GM21737 (cell line): ENCODE results near the gene LRIT2.

Experiments used
- ATAC-seq: cut with Tn5 transposase; IDR thresholded peaks from one replicate; pipeline ENCODE4 v1.9.1; 2021; ENCODE audit warnings: mild to moderate bottlenecking, moderate library complexity; ENCODE audit not compliant: unreplicated experiment

Gene LRIT2, protein sequence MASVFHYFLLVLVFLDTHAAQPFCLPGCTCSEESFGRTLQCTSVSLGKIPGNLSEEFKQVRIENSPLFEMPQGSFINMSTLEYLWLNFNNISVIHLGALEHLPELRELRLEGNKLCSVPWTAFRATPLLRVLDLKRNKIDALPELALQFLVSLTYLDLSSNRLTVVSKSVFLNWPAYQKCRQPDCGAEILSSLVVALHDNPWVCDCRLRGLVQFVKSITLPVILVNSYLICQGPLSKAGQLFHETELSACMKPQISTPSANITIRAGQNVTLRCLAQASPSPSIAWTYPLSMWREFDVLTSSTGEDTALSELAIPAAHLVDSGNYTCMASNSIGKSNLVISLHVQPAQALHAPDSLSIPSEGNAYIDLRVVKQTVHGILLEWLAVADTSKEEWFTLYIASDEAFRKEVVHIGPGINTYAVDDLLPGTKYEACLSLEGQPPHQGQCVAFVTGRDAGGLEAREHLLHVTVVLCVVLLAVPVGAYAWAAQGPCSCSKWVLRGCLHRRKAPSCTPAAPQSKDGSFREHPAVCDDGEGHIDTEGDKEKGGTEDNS

DNA sequence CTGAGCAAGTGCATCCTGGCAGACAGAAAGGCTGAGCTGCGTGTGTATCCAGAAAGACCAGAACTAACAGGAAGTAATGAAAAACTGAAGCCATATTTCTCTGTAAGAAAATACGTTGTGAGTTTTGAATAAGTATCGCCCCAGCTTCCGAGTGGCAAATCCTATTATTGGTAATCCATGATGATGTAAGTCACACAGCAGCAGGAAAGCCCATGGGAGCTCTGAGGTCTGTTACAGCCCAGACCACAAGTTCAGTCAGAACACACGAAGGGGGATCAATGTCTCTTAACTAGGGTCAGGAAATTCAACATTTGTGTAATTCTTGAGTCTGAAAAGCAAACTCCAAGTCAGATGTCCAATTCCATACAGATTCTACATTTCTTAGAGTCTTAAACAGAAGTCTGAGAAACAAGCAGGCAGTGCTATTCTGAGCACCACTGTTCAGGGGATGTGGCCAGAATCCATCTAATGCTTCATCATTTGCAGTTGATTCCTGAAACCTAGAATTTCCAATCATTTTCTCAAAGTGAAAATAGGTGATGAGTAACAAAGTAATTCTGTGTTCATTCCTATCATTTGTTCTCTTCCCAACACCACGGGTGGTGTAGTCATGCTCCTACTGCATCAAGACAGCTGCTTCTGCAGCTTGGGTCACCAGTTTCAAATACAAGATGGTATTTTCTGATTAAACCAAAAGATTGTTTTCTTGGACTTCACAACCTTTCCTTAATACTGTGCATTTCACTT, at the start of gene LRIT2:
Gene LRIT2 (minus strand): TSS at position 118 of the 747 bp plus-strand sequence. CDS start 24 bp downstream, at position 94.
- no peak for ATAC-seq

DNA sequence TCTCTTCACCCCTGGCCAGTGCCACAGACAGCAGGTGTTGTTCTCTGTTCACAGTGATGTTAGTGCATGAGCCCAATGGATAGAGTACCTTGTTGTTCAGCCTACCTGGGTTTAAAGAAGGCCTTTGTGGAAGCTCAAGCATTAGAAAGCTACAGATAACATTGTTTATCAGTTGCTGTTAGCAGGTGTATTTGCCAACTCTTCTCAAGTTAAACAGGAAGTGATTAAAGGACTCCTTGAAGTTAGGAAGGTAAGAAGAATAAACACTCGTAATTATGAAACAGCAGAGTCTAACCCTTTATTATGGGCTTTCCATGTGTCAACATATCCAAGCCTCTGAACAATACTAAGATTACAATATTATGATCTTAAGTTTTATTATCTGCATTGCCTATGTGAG, 45.4 kb upstream of the LRIT2 start:
- ATAC-seq: no peak

DNA sequence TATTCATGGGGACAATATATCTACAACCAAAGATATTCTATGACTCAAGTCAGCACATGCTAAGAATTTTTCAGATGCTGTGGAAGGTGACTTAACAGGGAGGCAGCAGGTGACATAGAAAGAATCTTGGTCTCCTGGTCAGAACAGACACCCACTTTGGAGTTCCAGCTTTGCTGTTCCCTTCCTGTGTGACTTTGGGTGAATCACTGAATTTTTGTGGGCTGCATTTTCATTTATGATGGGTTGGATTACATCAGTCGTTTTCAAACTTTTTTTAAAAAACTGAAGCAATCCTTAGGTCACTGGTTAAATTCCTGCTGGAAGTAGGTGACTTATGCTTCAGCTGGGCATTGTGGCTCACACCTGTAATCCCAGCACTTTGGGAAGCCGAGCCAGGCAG, 44.4 kb upstream of the LRIT2 start:
- ATAC-seq: no peak

DNA sequence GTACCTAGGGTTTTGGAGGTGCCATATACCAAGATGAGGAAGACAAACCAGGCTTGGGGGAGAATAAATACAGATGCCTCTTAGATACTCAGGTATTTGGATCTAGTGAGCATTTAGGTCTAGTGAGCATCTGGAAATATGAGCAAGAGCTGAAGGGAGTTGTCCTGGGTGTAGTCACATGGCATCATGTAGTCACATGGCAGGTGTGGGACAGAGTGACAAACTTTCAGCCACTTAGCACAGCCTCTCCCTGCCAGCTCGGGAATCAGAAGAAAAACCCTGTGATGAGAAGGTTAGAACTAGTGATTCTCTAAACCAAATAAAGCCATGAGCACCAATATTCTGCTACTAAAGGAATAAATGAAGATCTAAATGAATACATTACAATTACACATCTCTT, 43.8 kb upstream of the LRIT2 start:
- ATAC-seq: no peak

DNA sequence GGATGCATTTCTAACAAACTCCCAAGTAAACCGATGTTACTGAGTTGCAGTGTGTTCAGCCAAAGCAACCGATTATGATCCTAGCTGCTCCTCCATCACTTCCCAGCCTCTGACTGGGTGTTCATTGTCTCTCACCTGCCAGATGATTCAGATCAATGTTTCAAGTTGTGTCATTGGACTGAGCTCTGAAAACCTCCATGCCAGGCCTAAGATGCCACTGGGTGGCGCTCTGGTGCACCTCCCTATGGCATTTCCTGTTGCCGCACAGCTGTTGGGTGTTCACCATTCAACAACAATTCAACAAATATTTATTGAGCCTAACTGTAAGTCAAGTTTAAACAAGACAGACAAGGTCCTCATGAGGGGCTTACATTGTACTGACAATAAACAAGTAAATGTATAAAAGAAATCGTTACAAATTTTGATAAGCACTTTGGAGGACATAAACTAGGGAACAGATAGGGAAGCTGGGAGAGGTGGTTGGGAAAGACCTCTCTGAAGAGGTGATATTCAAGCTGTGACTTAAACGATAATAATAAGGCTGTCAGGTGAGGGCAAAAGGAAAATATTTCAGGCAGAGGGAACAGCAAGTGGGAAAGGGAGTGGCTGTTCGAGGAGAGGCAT, 42.3 kb upstream of the LRIT2 start:
- no peak for ATAC-seq

DNA sequence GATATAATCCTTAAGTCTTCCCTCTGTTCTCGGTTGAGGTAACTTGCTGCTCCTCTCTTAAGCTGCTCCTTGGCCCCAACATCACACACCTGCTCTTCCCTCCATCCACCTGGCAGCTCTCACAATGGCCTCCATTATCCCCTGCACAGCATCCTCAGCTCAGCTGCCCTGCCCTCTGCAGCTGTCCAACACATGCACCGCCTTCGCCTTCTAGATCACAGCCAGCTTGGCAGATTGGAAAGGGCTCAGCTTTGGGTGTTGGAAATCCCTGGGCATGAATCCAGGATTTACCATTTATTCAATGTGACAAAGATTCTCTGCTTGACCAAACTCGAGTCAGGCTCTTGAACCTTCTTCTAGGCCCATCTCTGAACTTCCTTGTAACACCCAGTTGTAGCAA, 40.1 kb upstream of the LRIT2 start:
- no peak for ATAC-seq

DNA sequence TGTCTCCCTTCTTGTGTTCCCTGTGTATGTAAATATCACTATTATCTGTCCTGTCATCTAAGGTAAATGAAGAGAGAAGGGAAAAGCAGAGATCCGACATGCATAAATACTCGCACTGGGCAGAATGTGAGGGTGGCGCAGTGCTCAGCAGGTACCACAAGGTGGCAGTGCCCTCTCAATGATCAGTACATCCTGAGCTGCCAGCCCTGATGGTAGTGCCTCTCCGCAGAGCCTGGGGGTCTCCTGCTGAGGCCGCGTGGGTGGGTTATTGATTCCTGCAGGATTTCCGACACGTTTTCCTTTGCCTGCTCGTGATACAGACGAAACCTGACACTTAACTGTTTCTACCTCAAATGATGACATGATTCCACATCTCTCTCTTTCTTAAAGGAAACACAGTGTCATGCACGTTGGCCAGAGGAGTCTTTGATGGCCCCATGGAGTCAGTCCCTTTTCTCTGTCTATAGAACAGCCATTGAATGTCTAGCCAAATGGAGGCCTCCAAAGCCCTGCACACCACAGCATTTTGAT, 39.3 kb upstream of the LRIT2 start:
- ATAC-seq: peak; percentile 96

DNA sequence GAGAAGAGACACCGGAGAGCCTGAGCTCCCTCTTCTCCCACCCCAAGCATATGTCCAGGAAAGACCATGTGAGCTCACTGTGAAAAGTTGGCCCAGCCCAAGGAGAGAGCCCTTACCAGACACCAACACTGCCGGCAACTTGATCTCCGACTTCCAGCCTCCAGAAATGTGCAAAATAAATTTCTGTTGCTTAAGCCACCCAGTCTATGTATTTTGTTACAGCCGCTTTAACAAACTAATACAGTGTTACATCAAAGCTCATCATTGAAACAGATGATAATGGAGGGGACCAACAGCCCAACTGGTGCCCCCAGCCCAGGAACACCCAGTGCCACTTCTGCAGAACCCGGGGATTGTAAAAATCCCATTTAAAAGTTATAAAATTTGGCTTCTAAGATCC, 38.4 kb upstream of the LRIT2 start:
- ATAC-seq: no peak

DNA sequence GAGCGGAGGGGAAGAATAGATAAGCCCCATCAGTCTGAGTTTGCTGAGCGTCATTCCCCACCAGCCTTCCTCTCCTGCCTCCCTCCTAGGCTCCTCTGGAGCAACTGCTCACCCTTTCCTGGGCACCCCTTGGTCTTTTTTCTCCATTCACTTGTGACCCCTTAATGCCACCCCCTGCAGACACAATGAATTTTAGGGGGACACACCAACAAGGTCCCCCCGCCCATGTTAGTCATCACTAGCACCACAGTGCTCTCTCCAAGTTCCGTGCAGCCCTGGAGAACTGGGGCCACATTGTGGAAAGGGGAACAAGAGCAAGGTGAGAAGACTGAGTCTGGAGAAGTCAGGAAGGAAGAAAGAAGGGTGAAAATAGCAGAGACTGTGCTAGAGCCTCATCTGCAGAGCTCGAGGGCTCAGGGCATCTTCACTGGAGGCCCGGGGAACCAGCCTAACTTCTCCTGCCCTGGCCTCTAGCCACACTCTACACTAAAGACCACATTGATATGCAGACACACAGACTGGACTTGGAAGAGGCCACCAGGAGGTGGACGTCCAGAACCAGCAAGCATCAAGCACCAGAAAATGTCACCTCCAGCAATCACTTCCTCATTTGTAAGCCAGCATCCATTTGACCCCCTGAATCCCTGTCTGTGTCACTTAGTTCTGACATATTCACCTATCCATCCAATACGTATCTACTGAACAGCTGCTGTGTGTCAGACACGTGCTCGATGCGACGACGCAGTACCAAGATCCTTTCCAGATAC, 37.0 kb upstream of the LRIT2 start:
- no peak for ATAC-seq

DNA sequence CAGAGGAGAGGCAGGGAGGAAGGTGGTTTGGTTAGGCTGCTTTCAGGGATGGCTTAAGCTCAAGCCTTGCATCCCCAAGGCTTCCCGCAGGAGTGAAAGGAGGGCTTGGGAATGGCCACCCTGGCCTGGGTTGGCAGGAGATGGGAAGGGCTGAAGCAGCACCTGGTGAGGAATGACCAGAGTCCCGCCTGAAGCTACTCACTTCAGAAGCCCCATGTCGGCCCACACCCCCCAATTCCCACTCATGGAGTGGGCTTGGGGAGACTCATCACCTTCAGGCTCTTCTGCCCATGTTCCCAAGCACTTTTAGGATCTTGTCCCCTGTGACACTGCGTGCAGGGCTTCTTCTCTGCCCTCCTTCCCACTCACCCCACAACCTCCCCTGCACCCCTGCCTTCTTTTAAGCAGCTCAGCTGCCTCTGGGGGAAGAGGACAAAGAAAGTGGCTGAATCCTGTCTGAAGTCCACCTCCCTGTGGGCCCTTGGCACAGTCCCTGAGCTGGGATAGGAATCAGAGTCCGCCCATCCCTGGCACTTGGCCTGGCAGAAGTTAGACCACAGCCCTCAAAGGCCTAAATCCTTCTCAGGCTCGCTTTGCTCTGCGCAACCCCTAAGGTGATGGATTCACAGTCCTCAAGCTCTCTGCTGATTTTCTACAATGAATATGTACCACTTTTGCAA, 36.0 kb upstream of the LRIT2 start:
- no peak for ATAC-seq

DNA sequence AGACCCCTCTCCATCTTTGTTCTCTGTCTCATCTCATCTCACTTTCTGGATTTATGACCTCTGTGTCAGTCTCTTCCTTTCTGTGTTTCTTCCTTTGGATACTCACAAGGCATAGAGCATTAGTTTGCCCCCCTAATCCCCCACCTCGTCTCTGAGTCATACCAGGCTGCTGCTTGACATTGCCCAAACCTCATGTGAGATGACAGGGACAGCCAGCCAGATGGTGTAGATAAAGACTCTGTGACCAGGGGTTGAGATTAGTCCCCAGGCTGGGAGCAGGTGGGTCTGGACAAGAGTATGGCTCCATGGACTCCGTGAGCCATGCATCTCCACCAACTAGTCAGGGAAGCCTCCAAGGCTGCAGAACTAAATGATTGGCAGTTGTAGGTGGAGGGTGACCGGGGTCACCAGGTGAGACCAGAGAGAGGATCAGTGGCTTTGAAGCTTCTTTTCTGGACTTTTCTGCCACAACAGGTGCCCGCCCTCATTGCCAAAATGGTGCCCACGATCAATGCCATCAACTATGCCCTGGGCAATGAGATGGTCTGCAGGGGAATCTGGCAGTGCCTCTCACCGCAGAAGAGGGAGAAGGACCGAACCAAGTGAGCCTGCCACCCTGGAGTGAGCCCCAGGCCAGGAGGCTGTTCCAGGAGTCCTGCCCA, 32.8 kb upstream of the LRIT2 start:
- ATAC-seq: no peak

DNA sequence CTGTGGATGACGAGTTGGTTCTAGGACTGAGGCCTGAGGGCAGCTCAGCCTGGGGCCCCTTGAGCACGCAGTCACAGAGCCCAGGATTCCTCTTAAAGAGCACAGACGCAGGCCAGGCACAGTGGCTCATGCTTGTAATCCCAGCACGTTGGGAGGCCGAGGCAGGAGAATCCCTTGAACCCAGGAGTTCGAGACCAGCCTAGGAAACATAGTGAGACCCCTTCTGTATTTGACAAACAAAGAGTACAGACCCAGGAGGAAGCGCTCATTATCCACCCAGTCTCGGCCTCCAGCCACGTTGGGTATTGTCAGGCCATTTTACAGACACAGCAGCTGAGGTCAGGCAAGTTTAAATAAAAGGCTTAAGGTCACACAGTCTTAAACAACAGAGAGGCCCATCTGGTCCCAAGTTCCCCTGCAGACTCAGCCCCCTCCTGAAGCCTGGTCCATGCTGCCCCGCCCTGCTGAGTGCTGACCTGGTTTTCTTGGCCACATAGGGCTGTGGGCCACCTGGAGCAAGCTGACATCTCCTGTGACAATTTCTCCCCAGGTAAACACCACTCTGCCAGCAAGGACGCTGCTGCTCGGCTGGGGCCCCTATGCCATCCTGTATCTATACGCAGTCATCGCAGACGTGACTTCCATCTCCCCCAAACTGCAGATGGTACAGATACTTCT, 32.1 kb upstream of the LRIT2 start:
- no peak for ATAC-seq

DNA sequence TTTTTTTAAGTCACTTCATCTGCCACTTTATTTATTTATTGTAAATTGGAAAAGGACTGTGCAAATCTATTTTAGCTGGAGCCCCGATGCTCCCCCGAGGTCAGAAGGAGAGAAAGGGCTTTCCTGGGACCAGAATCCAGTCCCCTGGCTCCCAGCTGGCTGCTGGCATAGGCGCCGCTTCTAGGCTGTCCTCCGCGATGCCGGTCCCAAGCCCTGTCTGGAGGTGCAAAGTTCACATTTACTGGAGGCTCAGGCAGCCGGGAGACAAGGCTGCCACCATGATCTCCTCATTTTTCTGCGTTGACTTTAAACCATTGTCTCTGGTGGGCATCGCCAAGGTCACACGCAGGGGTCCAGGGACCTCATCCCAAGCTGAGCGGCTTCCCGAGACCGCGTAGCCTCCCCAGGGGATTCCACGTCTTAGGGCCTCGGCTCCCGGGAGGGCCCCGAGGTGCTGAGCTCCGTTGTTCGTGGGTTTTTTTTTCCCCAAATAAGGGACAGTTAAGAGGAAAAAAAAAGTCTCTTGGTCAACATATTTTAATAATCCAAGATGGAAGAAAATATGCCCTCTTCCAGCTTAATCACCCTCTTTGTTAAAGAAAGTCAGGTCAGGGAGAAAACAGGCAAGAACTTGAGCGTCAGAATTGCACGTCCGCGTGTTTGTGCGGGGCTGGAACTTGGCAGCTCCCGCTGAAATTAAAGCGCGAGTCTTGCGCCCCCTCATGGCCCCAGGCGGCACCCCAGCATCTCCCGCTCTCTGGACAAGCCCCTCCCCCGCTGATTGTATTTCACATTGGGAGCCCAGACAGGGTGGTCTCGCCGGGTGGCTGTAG, 31.4 kb upstream of the LRIT2 start:
- ATAC-seq: no peak

DNA sequence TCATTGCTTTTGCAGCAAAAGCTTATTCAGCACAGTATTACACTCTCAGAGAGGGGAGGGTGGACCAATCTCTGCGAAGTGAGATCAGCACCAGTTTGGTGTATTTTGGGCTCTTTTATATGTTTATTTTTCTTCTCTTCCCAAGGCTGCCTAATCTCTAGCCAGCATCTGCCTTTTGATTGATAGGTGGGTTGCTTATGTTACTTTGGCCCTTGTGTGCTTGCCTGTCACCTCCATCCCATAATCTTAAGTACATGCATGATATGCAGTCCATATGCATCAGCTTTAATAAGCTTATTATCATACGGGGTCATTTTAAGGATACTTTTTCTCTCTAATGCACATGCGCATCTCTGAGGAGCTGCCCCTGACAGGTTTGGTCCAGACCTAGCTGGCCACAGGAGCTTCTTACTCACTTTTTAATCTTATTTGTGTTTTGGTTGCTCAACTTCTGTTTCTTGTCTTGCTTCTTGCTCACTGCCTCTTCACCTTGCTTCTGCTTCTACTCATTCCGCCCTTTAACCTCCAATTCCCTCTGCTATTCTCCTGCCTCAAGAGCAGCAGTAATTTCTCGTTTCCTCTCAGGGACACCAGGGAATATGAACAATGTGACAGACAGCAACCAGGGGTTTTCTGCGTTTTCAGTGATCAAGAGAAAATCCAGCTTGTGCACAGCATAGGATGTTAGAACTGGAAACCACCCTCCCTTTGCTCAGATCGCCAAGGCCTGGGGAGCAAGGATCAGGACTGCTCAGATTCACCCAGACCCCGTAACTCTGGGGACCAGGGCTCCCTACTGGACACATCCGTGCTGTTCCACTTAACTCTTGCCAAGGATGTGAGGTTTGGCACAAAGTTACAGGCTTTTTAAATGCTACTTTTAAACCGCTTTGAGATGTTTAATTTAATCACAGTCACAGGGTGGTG, 29.5 kb upstream of the LRIT2 start:
- ATAC-seq: no peak

DNA sequence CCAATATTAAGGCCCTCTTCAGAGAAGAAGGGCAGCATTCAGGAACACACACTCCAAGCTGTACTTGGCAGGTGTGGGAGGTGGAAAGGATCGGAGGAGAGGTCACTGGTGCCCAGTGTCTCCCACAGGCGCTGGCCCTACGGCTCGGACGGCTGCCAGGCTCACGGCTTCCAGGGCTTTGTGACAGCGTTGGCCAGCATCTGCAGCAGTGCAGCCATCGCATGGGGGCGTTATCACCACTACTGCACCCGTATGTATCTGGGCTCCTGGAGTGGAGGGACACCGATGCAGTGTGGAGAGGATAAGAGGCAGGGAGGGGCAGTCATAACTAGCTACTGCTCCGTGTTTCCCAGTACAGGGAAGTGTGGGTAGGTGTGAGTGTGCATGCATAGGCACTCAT, 23.4 kb upstream of the LRIT2 start:
- no peak for ATAC-seq

DNA sequence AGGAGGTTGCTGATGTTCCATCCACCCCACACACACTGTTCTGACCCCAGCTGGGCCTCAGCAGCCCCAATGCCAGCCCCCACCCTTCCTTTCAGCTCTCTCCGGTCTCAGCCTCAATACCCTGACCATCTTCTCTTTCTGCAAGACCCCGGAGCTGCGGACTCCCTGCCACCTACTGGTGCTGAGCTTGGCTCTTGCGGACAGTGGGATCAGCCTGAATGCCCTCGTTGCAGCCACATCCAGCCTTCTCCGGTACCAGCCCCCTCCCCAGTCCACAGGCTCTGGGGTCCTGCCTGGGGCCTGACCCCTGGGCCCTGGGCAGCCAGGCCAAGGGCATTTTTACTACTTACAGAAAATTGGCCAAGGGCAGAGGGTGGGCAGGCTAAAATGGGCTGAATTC, 22.2 kb upstream of the LRIT2 start:
- no peak for ATAC-seq

DNA sequence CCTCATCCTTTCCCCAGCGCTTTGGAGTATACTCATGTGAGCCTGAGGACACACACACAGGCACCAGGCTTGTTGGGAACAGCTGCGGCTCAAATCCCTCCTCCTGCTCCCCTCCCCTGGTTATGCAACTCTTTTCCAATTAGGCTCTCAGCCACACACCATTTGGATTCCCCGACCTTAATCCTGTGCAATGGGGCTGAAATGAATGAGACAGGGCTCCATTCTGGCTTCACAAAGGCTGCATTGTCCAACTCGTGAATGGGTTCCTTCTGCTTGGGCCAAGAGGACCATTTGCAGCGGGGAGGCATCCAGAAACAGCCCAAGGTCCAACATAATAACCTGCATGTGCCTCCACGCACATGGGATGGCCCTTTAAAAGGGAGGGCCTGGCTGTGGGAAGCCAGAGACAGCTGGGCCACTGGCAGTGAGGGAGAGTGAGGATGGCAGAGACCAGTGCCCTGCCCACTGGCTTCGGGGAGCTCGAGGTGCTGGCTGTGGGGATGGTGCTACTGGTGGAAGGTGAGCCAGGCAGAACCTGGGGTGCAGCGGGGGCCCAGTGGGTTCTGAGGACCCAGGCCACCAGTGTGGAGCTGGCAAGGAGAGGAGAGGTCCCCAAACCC, 19.4 kb upstream of the LRIT2 start, which contains the start of gene RGR:
Gene RGR (plus strand): TSS at position 403 of the 620 bp plus-strand sequence. CDS start 38 bp downstream, at position 441.
- no peak for ATAC-seq
